Tibial artery (tissue), 4 donors: ENCODE data around the gene DNAJC18.

Experiments used
- DNase-seq, 2 donors: peaks; one replicate each; pipeline ENCODE4 v3.0.0-alpha.2; 2019
- H3K27ac ChIP-seq, 2 donors: fragments of 200-600 bp; sonication (generic) in 1 of 2; 1 replicate in 1 of 2; 2 replicates in 1 of 2; pipeline ENCODE4 v1.5.1; 2018 to 2019; ENCODE audit warnings: mild to moderate bottlenecking in 1 of 2
- H3K27me3 ChIP-seq, 2 donors: fragments of 200-600 bp; sonication (generic) in 1 of 2; one replicate each; pipeline versions ENCODE4 v1.5.1 to v1.6.0; 2016 to 2019
- H3K36me3 ChIP-seq, 3 donors: fragments of 200-600 bp; sonication (generic) in 2 of 3; one replicate each; pipeline ENCODE4 v1.5.1; 2016 to 2019; ENCODE audit warnings: mild to moderate bottlenecking in 2 of 3
- H3K4me1 ChIP-seq, 4 donors: fragments of 200-600 bp; sonication (generic) in 2 of 4; 1 replicate in 3 of 4; 2 replicates in 1 of 4; pipeline ENCODE4 v1.5.1; 2016 to 2019
- H3K4me3 ChIP-seq, 2 donors: fragments of 200-600 bp; sonication (generic) in 1 of 2; 1 replicate in 1 of 2; 2 replicates in 1 of 2; pipeline ENCODE4 v1.5.1; 2018 to 2019; ENCODE audit warnings: mild to moderate bottlenecking in 2 of 2
- H3K9me3 ChIP-seq, 3 donors: fragments of 200-600 bp; sonication (generic) in 1 of 3; one replicate each; pipeline ENCODE4 v1.5.1; 2016 to 2019
- intact Hi-C: fragments of 100-400 bp; cut with DNase I; formaldehyde crosslinking; loops from one replicate; pipeline ENCODE4 v1.15.0; 2023; ENCODE audit warnings: low total_unique reads
- TF ChIP-seq, protein P1 (sequence below), 2 experiments: fragments of 200-600 bp in 1 of 2; fragments of 450-650 bp in 1 of 2; IDR thresholded peaks; one replicate each; pipeline ENCODE4 v1.5.1; 2017 to 2019; ENCODE audit warnings: antibody characterized with exemption in 2 of 2, mild to moderate bottlenecking in 1 of 2, moderate library complexity in 1 of 2

The DNAJC18 gene

DNA sequence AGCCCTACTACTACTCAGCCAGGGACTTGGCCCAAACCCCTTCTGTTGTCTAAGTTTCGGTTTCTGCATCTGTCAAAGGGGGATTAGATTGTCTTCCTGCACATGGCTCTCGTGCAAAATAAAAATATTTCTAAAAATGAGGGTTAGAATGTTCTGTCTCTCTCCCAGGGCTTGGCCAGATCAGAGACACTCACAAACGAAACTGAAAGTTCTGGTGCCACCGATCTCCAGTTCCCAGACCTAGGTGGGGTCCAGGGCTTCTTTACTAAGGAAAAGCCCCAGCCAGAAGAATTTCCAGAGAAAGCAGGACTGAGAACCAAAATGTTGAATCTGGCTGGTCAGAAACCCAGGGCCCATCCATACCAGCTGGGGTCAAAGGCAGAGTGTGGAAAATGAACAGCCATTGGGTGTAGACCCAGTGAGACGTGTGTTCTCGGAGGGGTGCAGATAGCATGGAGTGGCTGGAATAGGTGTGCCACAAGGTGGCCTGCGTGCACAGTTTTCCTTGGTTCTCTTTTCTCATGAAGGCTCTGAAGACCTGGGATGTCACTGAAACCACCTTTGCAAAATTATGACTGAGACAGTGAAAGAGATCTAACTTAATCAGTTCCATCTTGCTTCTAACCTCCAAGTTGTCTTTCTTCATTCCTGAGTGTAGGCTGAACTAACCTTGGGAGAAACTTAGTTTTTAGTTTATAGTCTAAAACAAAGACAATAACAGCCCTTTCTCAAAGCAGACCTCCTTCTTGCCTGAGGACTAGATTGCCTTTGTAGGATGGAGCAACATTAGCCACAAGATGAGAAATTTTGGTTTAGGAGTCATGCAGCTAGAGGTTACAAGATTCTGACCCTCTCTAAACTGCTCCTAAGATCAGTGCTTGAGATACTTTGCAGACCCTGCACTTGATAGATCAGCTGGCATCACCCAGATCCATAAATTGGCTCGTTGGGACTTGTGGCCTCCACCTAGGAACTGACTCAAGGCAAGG lies 54.0 kb downstream of the DNAJC18 start:
- Histone ChIP-seq H3K9me3 (no peaks in the 10 kb centered on the region), H3K27me3 (no peaks in the 10 kb centered on the region), H3K36me3 (no peaks in the 10 kb centered on the region), H3K4me1 (peaks cover 0 to 20% (median 9%) of the 10 kb centered on the region in 4 donors), H3K27ac (peak overlapping the region; percentile 1 to 61), H3K4me3 (peak overlapping the region; percentile 27 to 34)
- TF ChIP-seq, protein P1, sequence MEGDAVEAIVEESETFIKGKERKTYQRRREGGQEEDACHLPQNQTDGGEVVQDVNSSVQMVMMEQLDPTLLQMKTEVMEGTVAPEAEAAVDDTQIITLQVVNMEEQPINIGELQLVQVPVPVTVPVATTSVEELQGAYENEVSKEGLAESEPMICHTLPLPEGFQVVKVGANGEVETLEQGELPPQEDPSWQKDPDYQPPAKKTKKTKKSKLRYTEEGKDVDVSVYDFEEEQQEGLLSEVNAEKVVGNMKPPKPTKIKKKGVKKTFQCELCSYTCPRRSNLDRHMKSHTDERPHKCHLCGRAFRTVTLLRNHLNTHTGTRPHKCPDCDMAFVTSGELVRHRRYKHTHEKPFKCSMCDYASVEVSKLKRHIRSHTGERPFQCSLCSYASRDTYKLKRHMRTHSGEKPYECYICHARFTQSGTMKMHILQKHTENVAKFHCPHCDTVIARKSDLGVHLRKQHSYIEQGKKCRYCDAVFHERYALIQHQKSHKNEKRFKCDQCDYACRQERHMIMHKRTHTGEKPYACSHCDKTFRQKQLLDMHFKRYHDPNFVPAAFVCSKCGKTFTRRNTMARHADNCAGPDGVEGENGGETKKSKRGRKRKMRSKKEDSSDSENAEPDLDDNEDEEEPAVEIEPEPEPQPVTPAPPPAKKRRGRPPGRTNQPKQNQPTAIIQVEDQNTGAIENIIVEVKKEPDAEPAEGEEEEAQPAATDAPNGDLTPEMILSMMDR (IDR thresholded peaks at IDR 0.05) = no peak
- intact Hi-C loops = no loop called here
- DNase-seq = peak in 1 of 2 donors; percentile 43

DNA sequence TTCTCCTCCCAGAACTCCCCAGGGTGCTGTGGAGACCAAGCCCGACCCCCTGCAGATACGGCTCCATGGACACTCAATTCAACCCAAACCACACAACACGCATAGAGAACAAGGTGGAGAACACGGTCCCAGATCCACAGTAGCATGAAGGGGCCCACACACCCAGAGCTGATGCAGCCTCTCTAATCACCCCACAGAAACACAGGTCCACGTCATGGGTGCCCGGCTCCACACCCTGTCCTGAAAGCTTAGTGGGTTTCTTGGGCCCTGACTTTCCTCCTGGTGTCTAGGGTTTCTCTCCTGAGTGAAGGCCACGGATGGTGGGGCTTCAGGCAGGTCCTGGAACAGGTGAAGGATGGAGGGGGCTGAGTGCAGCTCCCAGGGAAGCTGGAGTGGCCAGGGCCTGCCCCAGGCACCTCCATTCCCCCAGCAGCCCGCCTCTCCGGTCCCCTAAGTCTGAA lies 54.7 kb downstream of the DNAJC18 start:
- no peaks in the 10 kb centered on the region for H3K36me3 ChIP-seq
- intact Hi-C loops = no loop called here
- H3K27me3 ChIP-seq = no peaks in the 10 kb centered on the region
- peak in 1 of 2 donors; percentile 67 for DNase-seq
- TF ChIP-seq, protein P1 (IDR thresholded peaks at IDR 0.05) = no peak
- peak overlapping the region; percentile 1 to 61 for H3K27ac ChIP-seq
- H3K4me3 ChIP-seq = peak overlapping the region; percentile 27 to 34
- H3K4me1 ChIP-seq = peaks cover 0 to 20% (median 9%) of the 10 kb centered on the region in 4 donors
- H3K9me3 ChIP-seq = no peaks in the 10 kb centered on the region

DNA sequence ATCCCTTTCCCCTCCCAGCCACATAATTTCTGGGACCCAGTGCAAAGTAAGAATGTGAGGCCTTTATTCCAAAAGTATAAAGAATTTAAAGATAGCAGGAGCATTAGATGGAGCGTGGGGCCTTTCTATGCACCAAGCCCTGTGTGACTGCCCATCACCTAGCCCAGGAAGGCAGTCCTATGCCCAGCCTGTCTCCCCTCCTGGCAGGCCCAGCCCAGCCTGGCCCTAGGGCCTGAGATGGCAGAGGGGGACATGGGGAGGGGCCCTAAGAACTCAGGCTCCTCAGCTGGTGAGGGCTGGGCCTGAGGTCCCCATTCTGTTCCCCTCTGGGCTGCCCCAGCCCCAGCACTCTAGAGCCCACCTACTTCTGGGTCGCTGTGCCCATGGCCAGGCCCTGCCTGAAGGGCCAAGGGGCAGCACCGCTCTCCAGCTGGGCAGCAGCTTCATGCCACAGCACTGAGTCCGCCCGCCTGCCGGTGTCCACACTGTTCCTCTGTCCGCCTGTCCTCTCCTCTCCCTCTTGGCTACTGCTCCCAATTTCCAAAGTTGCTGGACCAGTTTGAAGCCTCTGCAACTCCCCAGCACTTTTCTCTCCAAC lies 55.2 kb downstream of the DNAJC18 start:
- Histone ChIP-seq H3K27ac (peak overlapping the region in 1 of 2 donors; percentile 61), H3K27me3 (no peaks in the 10 kb centered on the region), H3K4me3 (no peak overlapping the region), H3K9me3 (no peaks in the 10 kb centered on the region), H3K36me3 (no peaks in the 10 kb centered on the region), H3K4me1 (peaks cover 0 to 20% (median 9%) of the 10 kb centered on the region in 4 donors)
- TF ChIP-seq, protein P1 (IDR thresholded peaks at IDR 0.05) = no peak
- DNase-seq = no peak
- intact Hi-C loops = no loop called here

DNA sequence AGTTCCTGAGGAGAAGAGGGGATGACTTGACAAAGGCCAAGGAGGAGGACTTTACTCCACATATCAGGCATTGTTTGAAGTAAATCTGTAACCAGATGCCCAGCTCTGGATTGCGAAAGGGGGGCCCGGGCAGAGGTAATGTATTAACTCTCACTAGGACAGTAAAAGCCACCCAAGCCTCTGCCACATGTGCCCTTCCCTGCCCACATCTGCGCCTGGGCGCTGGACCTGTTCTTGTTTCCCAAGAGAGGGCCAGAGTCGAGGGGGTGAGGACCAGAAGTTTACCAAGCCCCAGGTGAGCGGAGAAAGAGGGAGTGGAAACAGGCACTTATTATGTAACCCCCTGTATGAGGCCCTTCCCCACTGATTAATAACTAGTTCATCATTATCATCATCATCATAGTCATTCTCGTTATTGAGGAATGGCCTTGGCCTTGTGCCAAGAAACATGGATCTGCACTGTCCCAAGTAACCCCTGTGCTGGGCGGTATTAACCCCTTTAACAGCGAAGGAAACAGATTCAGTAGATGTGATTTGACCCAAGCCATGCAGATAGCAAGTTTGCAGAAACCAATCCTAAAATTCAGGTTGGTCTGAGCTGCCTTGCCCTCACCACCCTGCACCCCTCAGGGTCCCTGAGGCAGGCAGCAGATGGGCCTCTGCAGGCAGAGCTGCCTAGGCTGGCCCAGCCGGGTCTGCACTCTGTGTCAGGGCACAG lies 55.9 kb downstream of the DNAJC18 start, which contains the start of gene SLC23A1:
Gene SLC23A1 (minus strand): TSS at position 23 of the 718 bp plus-strand sequence. CDS start 44 bp downstream, outside the sequence.
- intact Hi-C loops = no loop called here
- no peaks in the 10 kb centered on the region for H3K9me3 ChIP-seq
- no peaks in the 10 kb centered on the region for H3K27me3 ChIP-seq
- H3K36me3 ChIP-seq = peaks cover 0 to under 1% (median 0%) of the 10 kb centered on the region in 3 donors
- TF ChIP-seq, protein P1 (IDR thresholded peaks at IDR 0.05) = no peak
- H3K4me3 ChIP-seq = no peak within 1 kb of the TSS
- DNase-seq = no peak
- H3K4me1 ChIP-seq = peaks cover 0 to 17% (median 8%) of the 10 kb centered on the region in 4 donors
- peak within 1 kb of the TSS in 1 of 2 donors; percentile 61 for H3K27ac ChIP-seq

DNA sequence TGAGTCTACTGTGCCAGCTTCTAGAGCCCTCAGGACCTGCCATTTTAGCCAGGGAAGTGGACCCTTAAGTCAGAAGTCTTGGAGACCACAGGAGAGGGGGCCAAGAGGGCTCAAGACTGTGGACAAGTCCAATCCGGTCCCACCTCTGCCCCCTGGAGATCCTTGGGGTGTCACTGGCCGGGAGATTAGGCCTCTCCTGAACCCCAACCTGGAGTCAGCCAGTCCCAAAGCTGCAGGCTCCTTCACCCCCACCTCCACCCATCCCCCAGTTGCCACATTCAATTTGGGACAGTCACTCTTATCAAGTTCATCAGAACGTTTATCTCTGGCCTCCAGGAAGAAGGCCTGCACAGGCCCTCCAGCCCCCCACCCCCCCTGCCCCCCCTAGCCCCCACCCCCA lies 56.5 kb downstream of the DNAJC18 start:
- no peaks in the 10 kb centered on the region for H3K27me3 ChIP-seq
- no peak overlapping the region for H3K4me3 ChIP-seq
- intact Hi-C loops = no loop called here

More for the DNA sequence above, 56.5 kb downstream of the DNAJC18 start:
- Histone ChIP-seq H3K9me3 (no peaks in the 10 kb centered on the region), H3K36me3 (peaks cover 0 to 7% (median 0%) of the 10 kb centered on the region in 3 donors), H3K27ac (no peak overlapping the region), H3K4me1 (peaks cover 0 to 13% (median 5%) of the 10 kb centered on the region in 4 donors)
- TF ChIP-seq, protein P1 (IDR thresholded peaks at IDR 0.05) = no peak
- peak in 1 of 2 donors; percentile 53 for DNase-seq
